Large intestine (tissue), 3 donors: Measurements from ENCODE around the gene DOCK11. TPM values are rescaled to one million over a fixed set of nuclear protein-coding genes. Genes with fewer than 3 reads are reported as not detected.
"Not testable (repeated sequence)": the region's sequence is repeated elsewhere in the genome, so short reads cannot be mapped to it uniquely, and the experiment has no call there.

Source experiments
- DNase-seq, 2 donors: peaks; one replicate each; pipeline versions ENCODE4 v3.0.0 to v3.0.0-alpha.2; 2013
- H3K27ac ChIP-seq: one replicate; pipeline ENCODE4 v1.5.1; 2013; ENCODE audit warnings: low read length
- H3K27me3 ChIP-seq: 2 replicates; pipeline ENCODE4 v1.6.1; 2013; ENCODE audit warnings: low read length; ENCODE audit not compliant: control insufficient read depth, insufficient read depth
- H3K36me3 ChIP-seq: 2 replicates; pipeline ENCODE4 v1.6.1; 2013; ENCODE audit warnings: low read length; ENCODE audit not compliant: control insufficient read depth, insufficient read depth
- H3K4me1 ChIP-seq: one replicate; pipeline ENCODE4 v1.6.1; 2013; ENCODE audit warnings: low read length; ENCODE audit not compliant: control insufficient read depth, insufficient read depth
- H3K4me3 ChIP-seq: one replicate; pipeline ENCODE4 v1.5.1; 2013; ENCODE audit warnings: low read length
- H3K9me3 ChIP-seq: one replicate; pipeline ENCODE4 v1.6.1; 2013; ENCODE audit warnings: mild to moderate bottlenecking, low read depth, low read length, moderate library complexity; ENCODE audit not compliant: control insufficient read depth
- WGBS: methylation state at CpG from one replicate; pipeline ENCODE4 v1.1.5; 2013; ENCODE audit warnings: low lambda C conversion rate; ENCODE audit not compliant: insufficient coverage; 5-methylcytosine and 5-hydroxymethylcytosine counted together
- polyA plus RNA-seq: library from polyadenylated mRNA; unstranded; fragments of 120-200 nt; gene quantifications from one replicate; pipeline ENCODE4 v1.2.1, GENCODE V29; 2013

Gene DOCK11
- polyA plus RNA-seq, 1 donor = 9.7 TPM

- H3K4me3 ChIP-seq = peak overlapping the region; percentile 67
- H3K27ac ChIP-seq = no peak overlapping the region
- no peaks in the 10 kb centered on the region for H3K9me3 ChIP-seq
- no peak for DNase-seq
- peaks cover 18% of the 10 kb centered on the region for H3K4me1 ChIP-seq
- no CpG with 5 or more reads among the region's 3 CpGs for WGBS
- H3K36me3 ChIP-seq = no peaks in the 10 kb centered on the region
- H3K27me3 ChIP-seq = no peaks in the 10 kb centered on the region
Observed at GRCh38 chrX:118729042-118729652, 233.5 kb downstream of the DOCK11 start.

DNA sequence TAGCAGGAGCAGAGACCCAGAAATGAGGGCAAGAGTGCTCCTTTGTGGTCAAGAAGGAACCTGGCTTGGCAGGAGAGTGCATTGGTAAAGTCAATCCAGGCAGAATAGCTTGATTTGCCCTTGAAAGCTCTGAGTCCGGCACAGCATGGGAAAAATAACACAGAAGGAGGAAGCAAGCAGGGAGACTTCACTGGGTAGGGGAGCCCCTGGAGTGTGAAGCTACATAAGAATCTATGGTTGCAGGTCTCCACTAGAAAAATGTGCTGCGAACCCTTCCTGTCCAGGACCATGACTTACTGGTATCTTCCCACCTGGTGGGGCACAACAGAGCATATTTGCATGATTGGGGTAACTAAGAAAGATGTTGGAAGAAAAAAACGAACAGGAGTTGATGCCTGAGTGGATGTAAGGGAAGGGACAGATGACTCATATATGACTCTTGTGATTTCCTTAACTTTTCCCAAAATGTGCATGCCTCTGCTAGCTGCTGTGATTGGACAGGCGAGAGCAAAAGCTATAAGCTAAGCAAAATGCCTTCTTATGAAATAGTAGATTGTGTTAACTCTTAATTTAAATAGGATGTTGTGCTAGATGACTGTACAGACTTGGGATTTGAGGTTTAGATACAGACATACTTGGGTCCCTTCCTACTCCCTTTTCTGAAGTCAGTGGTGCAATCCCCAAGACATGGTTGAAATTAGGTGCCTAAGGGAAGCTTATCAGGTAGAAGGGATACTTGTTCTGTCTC, 235.1 kb downstream of the DOCK11 start:
- WGBS = no CpG with 5 or more reads among the region's 4 CpGs
- Histone ChIP-seq H3K9me3 (no peaks in the 10 kb centered on the region), H3K27me3 (no peaks in the 10 kb centered on the region), H3K4me1 (peaks cover 10% of the 10 kb centered on the region), H3K36me3 (no peaks in the 10 kb centered on the region), H3K27ac (no peak overlapping the region), H3K4me3 (no peak overlapping the region)
- DNase-seq = no peak

- not testable (repeated sequence) for H3K4me3 ChIP-seq, H3K27me3 ChIP-seq, H3K4me1 ChIP-seq, H3K9me3 ChIP-seq, H3K27ac ChIP-seq, H3K36me3 ChIP-seq, DNase-seq
- WGBS = no CpG with 5 or more reads among the region's 3 CpGs
Observed at GRCh38 chrX:118732551-118732950, 236.9 kb downstream of the DOCK11 start.

DNA sequence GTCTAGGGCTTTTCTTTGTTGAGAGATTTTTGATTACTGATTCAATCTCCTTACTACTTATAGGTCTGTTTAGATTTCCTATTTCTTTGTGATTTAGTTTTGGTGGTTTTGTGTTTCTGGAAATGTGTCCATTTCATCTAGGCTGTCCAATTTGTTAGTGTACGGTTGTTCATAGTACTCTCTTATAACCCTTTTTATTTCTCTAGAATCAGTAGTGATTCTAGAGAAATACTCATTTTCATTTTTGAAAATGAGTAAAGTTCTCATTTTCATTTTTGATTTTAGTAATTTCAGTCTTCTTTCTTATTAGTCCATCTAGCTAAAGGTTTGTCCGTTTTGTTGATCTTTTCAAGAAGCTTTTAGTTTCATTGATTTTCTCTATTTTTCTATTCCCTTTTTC, 239.3 kb downstream of the DOCK11 start:
- Histone ChIP-seq H3K4me3 (no peak overlapping the region), H3K9me3 (no peaks in the 10 kb centered on the region), H3K27me3 (no peaks in the 10 kb centered on the region), H3K4me1 (no peaks in the 10 kb centered on the region), H3K27ac (no peak overlapping the region), H3K36me3 (no peaks in the 10 kb centered on the region)
- WGBS = no CpG with 5 or more reads among the region's 2 CpGs
- DNase-seq = no peak

Other genes with a start within 250 kb of the DOCK11 start
- 9.5 TPM for gene WDR44, start 149.7 kb upstream of the DOCK11 start, polyA plus RNA-seq
- 65.5 TPM for gene IL13RA1, start 231.8 kb downstream of the DOCK11 start, polyA plus RNA-seq